ENCODE measurements around the gene SLC4A1AP. TPM values are rescaled to one million over a fixed set of nuclear protein-coding genes. Genes with fewer than 3 reads are reported as not detected.

SLC4A1AP gene
- total RNA-seq, 1 experiment from 2014 or later = 26.1 TPM

DNA sequence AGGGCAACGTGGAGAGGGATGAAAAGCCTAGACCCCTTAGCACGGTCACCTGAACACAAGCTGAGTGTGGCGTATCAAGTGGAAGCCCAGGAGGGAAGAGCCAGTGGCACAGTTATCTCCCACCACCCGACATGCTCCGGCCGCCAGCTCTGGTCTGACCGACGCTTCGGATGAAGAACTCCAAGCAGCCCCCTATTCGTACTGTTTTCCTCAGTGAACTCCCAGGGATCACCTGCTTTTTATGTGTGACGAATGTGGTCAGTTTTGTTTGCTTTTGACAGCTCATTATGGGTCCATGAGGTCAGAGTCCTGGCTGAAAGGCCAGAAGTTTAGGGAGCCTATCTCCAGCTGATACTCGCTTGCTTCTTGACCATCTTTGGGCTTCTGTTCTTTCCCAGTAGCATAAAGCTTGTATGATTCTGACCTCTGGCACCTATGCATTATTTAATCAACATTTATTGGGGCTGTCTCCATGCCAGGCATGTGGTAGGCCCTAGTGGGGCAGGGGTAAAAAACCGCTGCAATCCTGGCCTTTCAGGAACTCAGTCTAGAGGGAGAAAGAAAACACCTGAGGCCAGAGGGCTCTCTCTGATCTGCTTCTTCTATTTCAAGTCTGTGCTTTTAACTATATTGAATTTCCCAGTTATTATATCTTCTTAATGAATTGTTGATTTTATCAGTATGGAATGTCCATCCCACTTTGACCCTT lies 74.8 kb downstream of the SLC4A1AP start:
- no peak for DNase-seq (ENCODE audit: low read depth)

DNA sequence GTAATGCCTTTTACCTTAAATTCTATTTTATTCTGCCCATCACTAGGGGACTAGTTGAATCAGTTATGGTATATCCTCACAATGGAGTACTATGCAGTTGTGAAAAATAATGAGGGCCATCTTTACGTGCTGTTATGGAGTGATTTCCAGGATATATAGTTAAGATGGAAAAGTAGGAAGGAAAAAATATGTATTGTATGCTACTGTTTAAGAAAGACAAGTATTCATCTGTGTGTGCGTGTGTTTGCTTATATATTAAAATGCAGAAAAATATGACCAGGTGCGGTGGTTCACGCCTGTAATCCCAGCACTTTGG lies 75.3 kb downstream of the SLC4A1AP start:
- DNase-seq (ENCODE audit: low read depth) = no peak

DNA sequence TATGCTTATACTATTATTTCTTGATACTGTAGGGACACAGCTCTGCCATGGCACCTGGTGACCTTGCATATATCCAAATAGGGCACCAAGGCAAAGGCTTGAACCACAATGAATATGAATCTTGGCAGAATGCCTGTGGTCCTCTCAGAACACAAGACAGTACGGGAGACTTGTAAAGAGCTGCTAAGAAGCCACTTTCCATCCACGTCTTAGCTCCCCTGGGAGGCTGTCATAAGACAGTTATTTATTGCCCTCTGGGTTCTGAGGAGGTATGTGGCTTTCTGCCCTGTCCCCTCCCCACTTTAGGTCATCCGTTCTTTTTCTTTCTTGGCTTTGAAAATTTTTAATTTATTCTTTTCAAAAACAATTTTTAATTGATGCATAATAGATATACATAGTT lies 78.0 kb downstream of the SLC4A1AP start:
- DNase-seq (ENCODE audit: low read depth) = no peak

DNA sequence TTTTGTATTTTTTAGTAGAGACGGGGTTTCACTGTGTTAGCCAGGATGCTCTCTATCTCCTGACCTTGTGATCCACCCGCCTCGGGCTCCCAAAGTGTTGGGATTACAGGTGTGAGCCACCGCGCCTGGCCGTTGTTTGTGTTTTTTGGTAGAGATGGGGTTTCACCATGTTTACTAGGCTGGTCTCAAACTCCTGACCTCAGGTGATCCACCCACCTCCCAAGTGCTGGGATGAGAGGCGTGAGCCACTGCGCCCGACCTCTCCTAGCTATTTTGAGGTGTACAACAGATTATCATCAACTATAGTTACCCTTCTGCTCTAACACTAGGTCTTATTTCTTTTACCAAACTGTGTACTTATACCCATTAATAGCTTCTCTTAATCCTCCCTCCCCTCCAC lies 78.9 kb downstream of the SLC4A1AP start:
- DNase-seq (ENCODE audit: low read depth) = no peak

Small RNA genes lying within 50 kb of the gene (small RNA-seq; reads per million reads assigned to genes)
- gene RF00340 = not detected

Other genes with a start within 250 kb of the SLC4A1AP start
- gene NRBP1, start 235.3 kb upstream of the SLC4A1AP start, total RNA-seq (2014; rRNA removed; shearing (Covaris generic)) = 55.7 and 64.2 TPM in 2 replicates
- gene KRTCAP3, start 221.5 kb upstream of the SLC4A1AP start, total RNA-seq (2014; rRNA removed; shearing (Covaris generic)) = 0.34 and 0.50 TPM in 2 replicates
- gene IFT172, start 174.1 kb upstream of the SLC4A1AP start, total RNA-seq (2014; rRNA removed; shearing (Covaris generic)) = 9.1 and 10.5 TPM in 2 replicates
- 0.88 and 1.2 TPM in 2 replicates for gene FNDC4, start 168.7 kb upstream of the SLC4A1AP start, total RNA-seq (2014; rRNA removed; shearing (Covaris generic))
- gene GCKR, start 167.1 kb upstream of the SLC4A1AP start, total RNA-seq (2014; rRNA removed; shearing (Covaris generic)) = not detected in 2 replicates
- 25.2 and 26.7 TPM in 2 replicates for gene ZNF512, start 80.8 kb upstream of the SLC4A1AP start, total RNA-seq (2014; rRNA removed; shearing (Covaris generic))
- 0.88 and 1.2 TPM in 2 replicates for gene CCDC121, start 34.9 kb upstream of the SLC4A1AP start, total RNA-seq (2014; rRNA removed; shearing (Covaris generic))
- gene GPN1, start 34.8 kb upstream of the SLC4A1AP start, total RNA-seq (2014; rRNA removed; shearing (Covaris generic)) = 42.3 and 52.9 TPM in 2 replicates
- gene SUPT7L, start 275 bp upstream of the SLC4A1AP start, total RNA-seq (2014; rRNA removed; shearing (Covaris generic)) = 21.3 and 23.8 TPM in 2 replicates
- gene MRPL33, start 107.8 kb downstream of the SLC4A1AP start, total RNA-seq (2014; rRNA removed; shearing (Covaris generic)) = 192 and 248 TPM in 2 replicates
- gene RBKS, start 226.5 kb downstream of the SLC4A1AP start, total RNA-seq (2014; rRNA removed; shearing (Covaris generic)) = 0.50 and 0.71 TPM in 2 replicates
- gene BABAM2, start 226.8 kb downstream of the SLC4A1AP start, total RNA-seq (2014; rRNA removed; shearing (Covaris generic)) = 18.5 and 31.8 TPM in 2 replicates

All from HT1080 (cell line).